ENCODE data around the gene CD79B. TPM values are rescaled to one million over a fixed set of nuclear protein-coding genes. Genes with fewer than 3 reads are reported as not detected.
A peak's percentile ranks its signal among the peaks of the same experiment; 100 is the strongest.

CD79B gene
- total and polyA plus RNA-seq, 2 of the 13 experiments (the other 11 are each of a cell fraction or from before 2014, with no cell fraction given), result not detected

DNA sequence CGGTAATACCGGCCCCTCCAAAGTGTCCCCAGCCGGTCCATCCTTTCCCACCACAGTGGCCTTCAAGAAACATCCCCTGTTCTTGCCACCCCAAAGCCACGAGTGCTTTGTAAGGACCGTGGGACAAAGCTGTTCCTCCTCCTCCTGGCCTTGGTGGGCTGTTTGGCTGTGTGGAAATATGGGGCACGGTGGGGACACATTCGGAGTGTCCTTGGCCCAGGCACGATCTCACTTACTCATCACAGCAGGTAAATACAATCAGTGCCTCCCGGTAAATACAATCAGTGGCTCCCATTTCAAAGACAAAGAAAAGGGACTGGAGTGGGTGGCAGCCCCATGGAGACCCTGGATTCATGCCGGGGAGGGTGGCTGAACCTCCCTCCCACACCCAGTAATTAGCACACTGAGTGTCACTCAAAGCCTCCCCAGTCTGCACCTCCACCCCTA lies 30.2 kb upstream of the CD79B start (continued):
- TF ChIP-seq SP5 (CRISPR knock-in tag; IDR thresholded peaks at IDR 0.05; ENCODE audit: borderline replicate concordance, low read depth), result 0 out of 2 replicates have a peak, but pooled peaks have one; percentile 22
- TF ChIP-seq STAT5B (CRISPR knock-in tag; IDR thresholded peaks at IDR 0.05), result no peak
- no peak for TF ChIP-seq REL (CRISPR knock-in tag; conservative IDR thresholded peaks at IDR 0.05)
- TF ChIP-seq PBX3 (CRISPR knock-in tag; IDR thresholded peaks at IDR 0.05; ENCODE audit: borderline replicate concordance), result no peak
- TF ChIP-seq TEAD2 (CRISPR knock-in tag; IDR thresholded peaks at IDR 0.05), result no peak
- TF ChIP-seq, protein P1, sequence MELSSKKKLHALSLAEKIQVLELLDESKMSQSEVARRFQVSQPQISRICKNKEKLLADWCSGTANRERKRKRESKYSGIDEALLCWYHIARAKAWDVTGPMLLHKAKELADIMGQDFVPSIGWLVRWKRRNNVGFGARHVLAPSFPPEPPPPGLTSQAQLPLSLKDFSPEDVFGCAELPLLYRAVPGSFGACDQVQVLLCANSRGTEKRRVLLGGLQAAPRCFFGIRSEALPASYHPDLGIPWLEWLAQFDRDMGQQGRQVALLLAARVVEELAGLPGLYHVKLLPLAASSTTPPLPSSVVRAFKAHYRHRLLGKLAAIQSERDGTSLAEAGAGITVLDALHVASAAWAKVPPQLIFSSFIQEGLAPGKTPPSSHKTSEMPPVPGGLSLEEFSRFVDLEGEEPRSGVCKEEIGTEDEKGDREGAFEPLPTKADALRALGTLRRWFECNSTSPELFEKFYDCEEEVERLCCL (CRISPR knock-in tag; IDR thresholded peaks at IDR 0.05; ENCODE audit: borderline replicate concordance), result no peak
- TF ChIP-seq NFYB (CRISPR knock-in tag; IDR thresholded peaks at IDR 0.05), result no peak
- no peak for TF ChIP-seq ZXDC (CRISPR knock-in tag; IDR thresholded peaks at IDR 0.05)
- no peak for TF ChIP-seq ZNF256 (CRISPR knock-in tag; conservative IDR thresholded peaks at IDR 0.05)
- no peak for TF ChIP-seq ZBTB42 (CRISPR knock-in tag; IDR thresholded peaks at IDR 0.05)
- TF ChIP-seq, protein P2, sequence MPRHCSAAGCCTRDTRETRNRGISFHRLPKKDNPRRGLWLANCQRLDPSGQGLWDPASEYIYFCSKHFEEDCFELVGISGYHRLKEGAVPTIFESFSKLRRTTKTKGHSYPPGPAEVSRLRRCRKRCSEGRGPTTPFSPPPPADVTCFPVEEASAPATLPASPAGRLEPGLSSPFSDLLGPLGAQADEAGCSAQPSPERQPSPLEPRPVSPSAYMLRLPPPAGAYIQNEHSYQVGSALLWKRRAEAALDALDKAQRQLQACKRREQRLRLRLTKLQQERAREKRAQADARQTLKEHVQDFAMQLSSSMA (CRISPR knock-in tag; IDR thresholded peaks at IDR 0.05), result no peak
- no peak for TF ChIP-seq GMEB2 (CRISPR knock-in tag; IDR thresholded peaks at IDR 0.05; ENCODE audit: low read depth)
- TF ChIP-seq RNF2 (conservative IDR thresholded peaks at IDR 0.05; ENCODE audit: low read depth), result no peak
- no peak for TF ChIP-seq ZNF34 (CRISPR knock-in tag; IDR thresholded peaks at IDR 0.05; ENCODE audit: borderline replicate concordance)
- no peak for TF ChIP-seq RELA (CRISPR knock-in tag; IDR thresholded peaks at IDR 0.05)
- no peak for TF ChIP-seq ZSCAN21 (CRISPR knock-in tag; IDR thresholded peaks at IDR 0.05; ENCODE audit: borderline replicate concordance)
- no peak for TF ChIP-seq ZNF547 (CRISPR knock-in tag; IDR thresholded peaks at IDR 0.05)
- no peak for TF ChIP-seq ARHGAP35 (CRISPR knock-in tag; IDR thresholded peaks at IDR 0.05; ENCODE audit: borderline replicate concordance)
- TF ChIP-seq, protein P3, sequence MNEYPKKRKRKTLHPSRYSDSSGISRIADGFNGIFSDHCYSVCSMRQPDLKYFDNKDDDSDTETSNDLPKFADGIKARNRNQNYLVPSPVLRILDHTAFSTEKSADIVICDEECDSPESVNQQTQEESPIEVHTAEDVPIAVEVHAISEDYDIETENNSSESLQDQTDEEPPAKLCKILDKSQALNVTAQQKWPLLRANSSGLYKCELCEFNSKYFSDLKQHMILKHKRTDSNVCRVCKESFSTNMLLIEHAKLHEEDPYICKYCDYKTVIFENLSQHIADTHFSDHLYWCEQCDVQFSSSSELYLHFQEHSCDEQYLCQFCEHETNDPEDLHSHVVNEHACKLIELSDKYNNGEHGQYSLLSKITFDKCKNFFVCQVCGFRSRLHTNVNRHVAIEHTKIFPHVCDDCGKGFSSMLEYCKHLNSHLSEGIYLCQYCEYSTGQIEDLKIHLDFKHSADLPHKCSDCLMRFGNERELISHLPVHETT (CRISPR knock-in tag; conservative IDR thresholded peaks at IDR 0.05), result no peak
- TF ChIP-seq, protein P4, sequence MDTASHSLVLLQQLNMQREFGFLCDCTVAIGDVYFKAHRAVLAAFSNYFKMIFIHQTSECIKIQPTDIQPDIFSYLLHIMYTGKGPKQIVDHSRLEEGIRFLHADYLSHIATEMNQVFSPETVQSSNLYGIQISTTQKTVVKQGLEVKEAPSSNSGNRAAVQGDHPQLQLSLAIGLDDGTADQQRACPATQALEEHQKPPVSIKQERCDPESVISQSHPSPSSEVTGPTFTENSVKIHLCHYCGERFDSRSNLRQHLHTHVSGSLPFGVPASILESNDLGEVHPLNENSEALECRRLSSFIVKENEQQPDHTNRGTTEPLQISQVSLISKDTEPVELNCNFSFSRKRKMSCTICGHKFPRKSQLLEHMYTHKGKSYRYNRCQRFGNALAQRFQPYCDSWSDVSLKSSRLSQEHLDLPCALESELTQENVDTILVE (CRISPR knock-in tag; IDR thresholded peaks at IDR 0.05), result 0 out of 2 replicates have a peak, but pooled peaks have one; percentile 40
- no peak for TF ChIP-seq SAFB2 (CRISPR knock-in tag; IDR thresholded peaks at IDR 0.05; ENCODE audit: borderline replicate concordance, low read depth)
